Neural progenitor cell (in vitro differentiated cells): Measurements from ENCODE around the gene ENOPH1.

ENCODE experiments used
- CTCF ChIP-seq: fragments of 200-600 bp; sonication (generic); IDR thresholded peaks from 2 replicates; pipeline ENCODE4 v1.5.1; 2017; ENCODE audit warnings: antibody characterized with exemption, mild to moderate bottlenecking
- EZH2 ChIP-seq: fragments of 200-600 bp; sonication (generic); IDR thresholded peaks from 2 replicates; pipeline ENCODE4 v1.6.1; 2017; ENCODE audit warnings: antibody characterized with exemption, mild to moderate bottlenecking, moderate library complexity
- EZH2phosphoT487 ChIP-seq: fragments of 200-600 bp; sonication (generic); IDR thresholded peaks from 2 replicates; pipeline ENCODE4 v1.6.1; 2017; ENCODE audit warnings: antibody characterized with exemption

DNA sequence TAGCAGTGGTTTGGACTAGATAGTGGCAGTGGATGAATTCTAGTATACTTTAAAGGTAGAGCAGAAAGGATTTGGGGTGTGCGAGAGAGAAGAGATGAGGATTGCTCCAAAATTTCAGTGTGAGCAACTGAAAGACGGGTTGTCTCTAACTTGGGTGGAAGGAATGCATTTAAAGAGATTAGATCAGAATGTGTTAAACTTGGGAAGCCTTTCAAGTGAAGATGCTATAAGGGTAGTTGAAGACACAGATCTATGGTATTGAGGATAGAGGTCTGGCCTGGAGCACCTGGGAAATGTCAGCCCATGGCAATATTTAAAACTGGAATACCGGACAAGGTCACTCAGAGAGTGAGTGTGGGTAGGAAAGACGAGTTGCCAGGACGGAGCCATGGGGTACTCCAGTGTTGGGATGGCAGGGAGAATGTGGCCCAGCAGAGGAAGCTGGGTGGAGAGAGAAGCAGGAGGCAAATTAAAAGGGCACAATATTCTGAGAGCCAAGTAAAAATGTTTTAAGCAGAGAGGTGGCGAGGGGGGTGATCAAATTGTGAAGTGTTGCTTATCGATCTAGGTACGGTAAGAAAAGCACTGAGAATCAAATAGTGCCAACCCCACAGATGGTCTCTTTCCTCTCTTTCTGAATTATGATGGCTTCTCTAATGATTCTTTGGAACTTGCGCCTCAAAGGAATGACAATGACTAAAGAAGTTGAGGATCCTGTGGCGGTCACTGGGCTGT, 50.5 kb downstream of the ENOPH1 start:
- TF ChIP-seq CTCF (no peak), EZH2 (no peak), EZH2phosphoT487 (no peak)
